ELF-1 (cell line): ENCODE data around the gene STAG1.
"Not testable (repeated sequence)": the region's sequence is repeated elsewhere in the genome, so short reads cannot be mapped to it uniquely, and the experiment has no call there.

ENCODE experiments used
- DNase-seq: peaks from one replicate; pipeline ENCODE4 v3.0.0-alpha.2; 2016; ENCODE audit warnings: low read depth, low spot score

STAG1 gene

DNA sequence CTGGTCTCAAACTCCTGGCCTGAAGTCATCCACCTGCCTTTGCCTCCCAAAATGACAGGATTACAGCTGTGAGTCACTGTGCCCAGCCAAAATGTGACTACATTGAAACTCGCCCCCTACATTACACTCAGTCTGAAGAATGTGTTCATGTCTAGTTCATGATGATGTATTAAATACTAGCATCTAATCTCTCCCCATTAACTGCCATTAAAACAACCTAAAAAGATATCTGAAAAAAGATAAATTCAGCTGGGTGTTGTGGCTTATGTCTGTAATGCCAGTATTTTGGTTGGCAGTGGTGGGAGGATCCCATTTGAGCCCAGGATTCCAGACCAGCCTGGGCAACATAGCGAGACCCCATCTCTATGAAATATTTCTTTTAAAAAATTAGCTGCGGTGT lies 342.6 kb downstream of the STAG1 start:
- DNase-seq = no peak

DNA sequence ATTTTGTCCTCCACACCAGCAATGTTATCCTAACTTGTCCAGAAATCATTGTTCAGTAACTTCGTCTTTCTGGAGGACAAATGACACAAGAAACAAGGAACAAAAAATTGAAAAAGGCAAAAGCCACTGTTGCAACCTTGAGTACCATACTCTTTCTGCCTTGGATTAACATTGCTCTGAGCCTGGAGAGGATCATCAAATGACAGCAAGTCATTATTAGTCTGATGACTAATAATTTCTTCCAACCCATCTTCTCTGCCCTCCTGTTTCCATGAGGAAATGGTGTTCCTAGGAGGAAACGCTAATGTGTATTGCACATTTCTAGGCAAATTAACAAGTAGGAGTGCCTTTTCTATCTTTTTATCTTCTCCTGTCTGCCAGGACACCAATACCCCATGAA lies 348.1 kb downstream of the STAG1 start:
- DNase-seq = no peak

DNA sequence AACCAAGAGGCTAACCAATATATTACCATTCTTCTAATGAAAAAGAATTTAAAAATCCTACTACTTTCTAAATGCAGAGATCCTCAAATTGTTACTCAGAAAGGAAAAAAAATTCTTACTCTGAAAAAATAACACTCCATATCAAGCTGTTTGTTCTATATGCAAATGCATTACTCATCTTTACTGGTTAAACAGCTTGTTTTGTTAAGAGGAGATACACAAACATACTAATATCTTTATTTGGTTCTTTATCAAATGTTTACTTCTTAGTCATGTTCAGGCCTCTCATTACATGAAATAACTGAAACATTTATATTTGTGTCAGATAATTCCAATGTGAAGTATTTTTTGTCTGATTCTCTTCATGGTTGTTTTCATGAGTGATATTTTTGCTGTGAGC lies 355.3 kb downstream of the STAG1 start:
- no peak for DNase-seq

DNA sequence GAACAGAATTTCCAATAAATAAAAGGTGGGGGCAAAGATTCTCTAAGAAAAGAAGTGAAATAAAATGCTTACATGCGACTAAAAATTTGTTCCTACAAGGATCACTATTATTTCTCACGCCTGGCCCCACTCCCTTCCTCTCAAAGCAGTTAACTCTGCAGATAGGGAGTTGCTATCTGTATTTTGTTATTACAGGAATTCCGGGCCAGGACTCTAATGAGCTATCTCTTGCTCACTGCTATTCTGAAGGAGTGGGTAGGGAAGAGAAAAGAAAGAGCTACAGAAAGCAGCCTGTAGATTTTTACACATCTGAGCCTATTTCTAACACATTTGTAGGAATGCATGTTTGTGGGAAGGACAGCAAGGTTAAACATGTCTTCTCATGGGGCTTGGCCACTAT lies 361.6 kb downstream of the STAG1 start:
- no peak for DNase-seq

DNA sequence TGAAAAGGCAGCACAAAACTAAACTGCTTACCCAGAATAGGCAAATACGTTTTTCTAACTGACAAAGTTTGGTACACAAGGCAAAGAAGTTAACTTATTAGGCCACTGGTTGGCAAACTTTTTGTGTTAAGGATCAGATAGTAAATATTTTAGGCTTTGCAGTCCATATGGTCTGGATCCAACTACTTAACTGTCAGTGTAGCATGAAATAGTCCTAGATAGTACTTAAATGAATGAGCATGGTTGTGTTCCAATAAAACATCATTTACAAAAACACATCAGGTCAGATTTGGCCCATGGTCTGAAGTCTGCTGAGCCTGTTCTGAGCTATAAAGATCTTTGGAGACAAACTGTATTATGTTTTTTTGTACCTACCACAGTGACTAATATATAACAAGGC lies 365.1 kb downstream of the STAG1 start:
- no peak for DNase-seq

DNA sequence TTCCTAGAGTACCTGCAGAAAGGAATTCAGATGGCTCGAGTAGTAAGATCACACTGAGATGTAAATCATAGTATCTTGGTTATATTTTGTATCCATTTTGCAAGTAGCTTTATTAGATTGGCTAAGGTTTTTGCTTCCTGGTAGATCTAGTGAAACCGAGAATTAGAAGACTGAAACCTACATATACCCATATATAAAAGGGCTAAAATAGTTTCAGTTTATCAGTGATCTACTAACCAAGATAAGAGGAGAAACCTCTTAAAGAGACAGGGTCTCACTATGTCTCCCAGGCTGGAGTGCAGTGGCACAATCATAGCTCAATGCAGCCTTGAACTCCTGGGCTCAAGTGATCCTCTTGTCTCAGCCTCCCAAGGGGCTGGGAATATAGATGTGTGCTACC lies 366.7 kb downstream of the STAG1 start:
- DNase-seq = no peak

DNA sequence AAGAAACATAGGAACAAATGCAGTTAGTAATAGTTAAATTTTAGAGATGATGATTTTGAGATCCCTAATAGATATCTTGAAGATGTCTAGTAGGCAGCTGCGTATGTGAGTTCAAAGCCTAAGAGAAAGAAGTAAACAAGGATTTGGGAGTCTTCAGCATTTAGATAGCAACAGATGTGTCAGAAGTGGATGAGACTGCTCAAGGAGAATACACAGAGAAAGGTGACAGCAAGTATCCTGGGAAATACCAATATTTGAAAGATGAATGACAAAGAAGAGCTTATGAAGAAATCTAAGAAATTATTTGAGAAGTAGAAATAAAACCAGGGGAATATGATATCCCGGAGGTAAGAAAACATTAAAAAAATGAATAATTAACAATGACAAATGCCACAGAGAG lies 371.1 kb downstream of the STAG1 start:
- DNase-seq = no peak

DNA sequence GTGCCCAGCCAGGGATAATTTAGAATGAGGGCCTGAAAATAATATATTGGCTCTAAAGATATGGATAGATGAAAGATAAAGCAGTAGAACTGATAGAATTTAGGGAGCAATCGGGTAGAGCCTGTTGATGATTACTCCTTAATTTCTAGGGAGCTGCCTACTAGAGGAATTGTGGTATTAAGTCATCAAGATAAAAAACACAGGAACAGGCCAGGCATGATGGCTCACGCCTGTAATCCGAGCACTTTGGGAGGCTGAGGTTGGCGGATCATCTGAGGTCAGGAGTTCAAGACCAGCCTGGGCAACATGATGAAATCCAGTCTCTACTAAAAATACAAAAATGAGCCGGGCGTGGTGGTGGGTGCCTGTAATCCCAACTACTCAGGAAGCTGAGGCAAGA lies 371.6 kb downstream of the STAG1 start:
- DNase-seq = no peak

DNA sequence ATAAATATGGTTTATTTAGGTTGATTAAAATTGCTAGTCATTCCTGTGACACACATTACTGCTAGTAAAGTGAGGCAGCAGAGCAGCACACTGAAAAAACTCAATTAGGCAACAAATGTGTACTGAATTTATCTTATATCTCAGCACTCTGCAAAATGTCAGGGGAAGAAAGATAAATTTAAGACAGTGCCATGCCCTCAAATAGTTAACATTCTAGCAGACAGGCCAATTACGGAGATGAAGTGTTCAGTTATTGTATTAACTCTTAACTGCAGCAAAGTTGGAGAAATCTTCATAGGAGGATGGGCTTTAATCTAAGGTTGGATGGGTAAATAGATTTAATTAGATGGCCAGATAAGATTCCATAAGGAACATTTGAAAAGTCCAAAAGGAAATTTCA lies 374.2 kb downstream of the STAG1 start:
- DNase-seq = no peak

DNA sequence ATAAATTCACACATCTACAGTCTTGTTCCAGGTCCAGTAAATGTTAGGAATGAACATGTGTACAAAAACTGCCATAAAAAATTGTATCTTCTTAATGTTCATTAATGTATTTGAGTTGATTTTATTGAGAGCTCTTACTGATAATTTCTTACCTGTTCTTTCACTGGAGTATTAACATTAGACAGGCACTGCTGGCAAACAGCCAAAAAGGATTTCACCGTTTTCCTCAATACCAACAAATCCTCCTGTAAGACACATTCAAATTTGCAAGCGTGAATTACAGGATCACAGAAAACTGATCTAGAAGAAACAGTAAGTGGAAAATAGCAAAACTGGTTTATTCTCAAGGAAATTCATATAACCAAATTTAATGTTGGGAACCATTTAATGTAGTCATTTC lies 374.7 kb downstream of the STAG1 start:
- no peak for DNase-seq

DNA sequence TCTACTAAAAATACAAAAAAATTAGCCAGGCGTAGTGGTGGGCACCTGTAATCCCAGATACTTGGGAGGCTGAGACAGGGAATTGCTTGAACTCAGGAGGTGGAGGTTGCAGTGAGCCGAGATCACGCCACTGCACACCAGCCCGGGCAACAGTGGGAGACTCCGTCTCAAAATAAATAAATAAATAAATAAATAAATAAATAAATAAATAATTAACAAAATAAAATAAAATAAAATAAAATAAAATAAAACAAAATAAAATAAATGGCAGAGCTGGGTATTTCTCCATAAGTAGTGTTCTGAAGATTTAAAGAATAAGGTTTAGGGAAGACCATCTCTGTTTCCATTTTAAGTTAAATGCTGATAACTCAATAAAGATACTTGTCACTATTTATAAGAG lies 376.4 kb downstream of the STAG1 start:
- DNase-seq = not testable (repeated sequence)

DNA sequence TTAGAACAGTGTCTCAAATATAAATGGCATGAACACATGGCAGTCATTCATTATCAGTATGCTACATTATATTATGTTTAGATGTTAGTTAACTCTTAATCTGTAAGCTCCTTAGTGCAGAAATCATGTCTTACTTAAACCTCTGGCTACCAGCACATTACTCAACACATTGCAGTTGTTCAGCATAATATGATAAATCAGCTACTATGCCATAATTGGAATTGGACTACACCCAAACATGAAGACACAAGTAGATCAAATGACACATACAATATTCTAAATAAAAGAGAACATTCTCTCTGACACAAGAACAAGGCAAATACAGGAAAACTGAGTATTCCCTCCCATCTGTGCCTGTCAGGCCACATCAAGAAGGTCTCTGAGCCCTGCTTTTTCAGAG lies 385.9 kb downstream of the STAG1 start:
- DNase-seq = no peak

DNA sequence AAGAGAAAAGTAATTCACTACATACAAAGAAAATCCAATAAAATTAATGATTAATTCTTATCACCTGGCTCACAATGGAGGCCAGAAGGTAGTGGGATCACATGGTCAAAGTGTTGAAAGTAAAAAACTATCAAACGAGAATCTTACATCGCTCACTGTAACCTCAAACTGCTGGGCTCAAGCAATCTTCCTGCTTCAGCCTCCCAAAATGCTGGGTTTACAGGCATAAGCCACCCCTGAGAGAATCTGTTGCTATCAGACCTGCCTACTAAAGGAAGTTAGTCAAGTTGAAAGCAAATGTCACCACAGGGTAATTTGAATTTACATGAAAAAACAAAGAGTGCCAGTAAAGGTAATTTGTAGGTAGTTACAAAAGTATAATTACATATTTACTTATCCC lies 398.7 kb downstream of the STAG1 start:
- no peak for DNase-seq

DNA sequence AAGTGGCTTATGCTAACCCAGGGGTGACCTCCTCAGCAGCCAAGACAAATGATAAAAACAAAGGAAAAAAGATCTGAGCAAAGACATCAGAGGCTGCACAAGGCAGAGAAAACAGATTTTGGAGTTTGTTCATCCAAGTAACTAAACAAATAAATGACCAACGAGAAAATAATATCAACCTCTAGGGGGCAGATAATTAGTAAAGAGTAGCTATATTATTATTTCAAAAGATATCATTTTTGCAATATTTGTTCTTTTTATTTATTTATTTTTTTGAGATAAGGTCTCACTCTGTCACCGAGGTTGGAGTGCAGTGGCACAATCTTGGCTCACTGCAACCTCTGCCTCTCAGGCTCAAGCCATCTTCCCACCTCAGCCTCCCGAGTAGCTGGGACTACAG lies 400.3 kb downstream of the STAG1 start:
- no peak for DNase-seq

DNA sequence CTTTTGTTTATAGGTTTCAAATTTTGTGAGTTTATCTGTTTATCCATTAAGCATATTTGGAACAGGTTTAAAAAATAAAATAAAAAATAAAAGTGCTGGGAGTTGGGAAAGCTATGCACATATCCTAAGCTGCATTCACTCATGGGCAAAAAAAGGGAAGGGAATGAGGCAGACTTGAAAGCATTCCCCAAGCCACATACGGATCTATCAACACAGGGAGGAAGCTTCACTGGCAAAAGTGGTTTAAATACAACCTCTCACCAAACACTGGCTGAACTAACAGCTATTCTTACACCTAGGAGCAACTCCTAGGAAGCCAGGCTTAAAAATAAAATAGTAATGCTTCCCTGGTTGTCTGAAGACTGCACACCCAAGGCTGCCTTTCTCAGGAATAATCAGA lies 400.8 kb downstream of the STAG1 start:
- DNase-seq = no peak

DNA sequence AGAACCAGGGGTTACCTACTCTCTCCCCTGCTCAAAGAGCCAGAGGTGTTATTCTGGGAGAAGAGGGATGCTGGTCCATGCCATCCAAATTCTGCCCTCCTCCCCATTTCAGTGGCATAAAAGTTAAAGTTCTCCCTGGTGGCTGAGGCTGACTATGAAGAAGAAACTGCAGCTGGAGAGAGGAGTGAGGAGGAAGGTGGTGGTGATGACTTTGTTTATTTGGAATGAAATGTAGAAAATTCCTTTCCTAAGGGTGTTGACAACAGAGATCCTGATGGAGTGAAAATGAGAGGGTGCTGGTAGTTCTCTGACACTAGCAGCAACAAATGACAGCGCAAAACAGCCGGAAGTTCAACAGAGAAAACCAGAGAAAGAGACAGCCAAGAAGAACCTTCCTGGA lies 401.6 kb downstream of the STAG1 start:
- DNase-seq = no peak

DNA sequence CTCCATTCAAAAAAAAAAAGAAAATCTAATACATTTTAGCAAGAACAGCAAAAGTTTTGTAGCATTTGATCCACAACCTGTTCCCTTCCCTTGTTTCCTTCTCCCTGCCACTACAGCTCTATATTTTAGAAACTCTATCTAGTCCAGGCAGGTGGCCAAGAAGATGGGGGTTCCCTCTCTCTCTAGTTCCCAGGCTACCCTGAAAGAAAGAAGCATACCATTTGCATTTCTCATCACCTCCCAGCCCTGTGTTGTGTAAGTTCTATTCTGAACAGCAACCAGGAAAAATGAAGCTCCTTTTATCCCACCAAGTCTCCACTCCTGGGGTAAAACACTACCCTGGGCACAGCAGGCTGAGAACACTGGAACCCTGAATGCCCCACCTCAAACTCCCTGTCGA lies 402.0 kb downstream of the STAG1 start:
- no peak for DNase-seq

DNA sequence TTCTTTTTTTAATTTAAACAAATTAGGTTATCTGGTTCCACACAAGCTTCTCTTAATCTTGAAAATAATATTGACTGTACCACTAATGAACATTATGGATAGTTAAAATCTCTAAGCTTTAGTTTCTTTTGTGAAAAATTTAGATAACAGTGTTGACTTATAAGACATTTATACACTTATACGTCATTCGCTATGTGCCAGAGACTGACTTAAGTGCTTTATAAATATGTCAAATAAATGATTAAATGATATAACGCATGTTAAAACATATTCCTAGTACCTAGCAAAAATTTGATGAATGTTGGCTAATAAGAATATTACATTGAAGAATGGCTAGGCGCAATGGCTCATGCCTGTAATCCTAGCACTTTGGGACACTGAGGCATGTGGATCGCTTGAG lies 405.7 kb downstream of the STAG1 start:
- DNase-seq = no peak

DNA sequence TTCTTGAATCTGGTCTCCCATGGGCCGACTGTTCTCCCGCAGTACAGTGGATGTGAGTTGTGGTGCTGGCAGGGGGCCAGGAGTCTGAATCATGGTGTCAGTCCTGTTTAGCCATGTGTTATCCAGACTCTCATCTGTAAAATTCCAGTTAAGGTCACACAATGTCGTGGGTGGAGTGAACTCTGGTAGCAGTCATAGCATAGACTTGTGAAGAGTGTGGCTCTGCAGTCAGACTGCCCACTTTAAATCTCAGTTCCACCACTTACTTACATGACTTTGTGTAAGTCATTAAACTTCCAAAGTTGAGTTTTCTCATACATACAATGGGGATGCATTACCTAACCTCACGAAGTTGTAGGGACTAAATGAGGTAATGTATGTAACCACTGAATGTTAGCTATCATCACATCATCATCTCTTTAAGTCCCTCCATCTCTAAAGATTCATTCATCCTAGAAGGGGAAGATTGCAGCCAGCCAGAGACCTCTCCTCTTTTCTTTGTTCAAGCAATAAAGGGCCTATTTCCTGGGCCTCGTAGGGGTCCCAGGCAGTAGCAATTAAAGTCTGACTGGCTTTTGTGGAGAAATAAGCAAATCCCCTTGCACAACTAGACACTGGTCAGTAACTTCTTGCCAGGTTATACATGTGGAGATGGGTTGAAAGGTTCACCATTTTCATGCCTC lies 408.2 kb downstream of the STAG1 start:
- no peak for DNase-seq

DNA sequence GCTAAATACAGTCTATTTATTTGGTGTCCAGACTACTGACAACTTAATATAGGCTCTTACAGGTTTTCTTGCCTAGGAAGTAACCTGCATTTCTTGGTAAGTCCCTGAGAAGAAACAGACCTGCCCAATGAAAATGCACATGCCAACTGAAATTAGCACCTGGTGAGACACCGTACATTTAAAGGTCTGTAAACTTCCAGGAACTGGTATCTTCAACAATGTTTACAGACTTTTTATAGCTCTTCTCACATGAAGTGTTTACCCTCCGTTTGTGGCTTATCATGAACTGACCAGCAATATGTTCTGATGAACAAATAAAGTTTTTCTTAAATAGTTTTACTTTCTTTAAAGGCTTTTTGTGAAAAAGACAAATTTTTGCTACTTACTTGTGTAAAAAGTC lies 408.7 kb downstream of the STAG1 start:
- DNase-seq = no peak

DNA sequence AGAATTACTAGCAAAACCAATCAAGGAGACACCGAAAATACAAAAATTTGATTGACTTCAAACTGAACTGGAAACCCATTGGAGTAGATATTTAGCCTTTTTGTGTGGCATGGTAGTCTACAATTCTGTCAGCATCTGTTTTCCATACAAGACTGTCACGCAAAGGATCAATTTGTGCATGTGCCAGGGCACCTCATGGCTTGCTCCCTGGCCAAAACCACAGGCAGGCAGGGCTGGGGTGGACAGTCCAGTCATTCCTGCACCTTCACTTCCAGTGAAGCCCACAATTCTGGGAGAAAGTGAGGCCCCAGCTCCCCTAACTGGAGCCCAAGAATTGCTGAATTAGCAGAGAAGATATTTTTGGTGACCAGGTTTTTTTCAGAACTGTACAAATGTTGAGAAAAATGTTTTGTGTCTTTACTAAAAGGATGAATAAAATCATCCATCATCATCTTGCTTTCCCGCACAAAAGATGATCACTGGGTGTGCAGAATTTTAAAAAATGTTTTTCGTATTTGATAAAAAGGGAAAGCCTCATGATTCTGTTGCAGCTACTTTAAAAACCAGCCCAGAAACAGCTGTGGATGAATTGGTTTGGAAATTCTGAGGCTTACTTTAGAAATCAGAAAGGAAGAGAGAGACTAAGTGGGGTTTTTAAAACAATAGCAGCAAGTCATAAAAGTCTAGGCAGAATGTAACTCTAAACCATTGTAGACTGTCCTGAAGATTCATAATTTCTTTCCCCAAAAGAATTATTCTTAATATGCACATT lies 415.7 kb downstream of the STAG1 start:
- no peak for DNase-seq

DNA sequence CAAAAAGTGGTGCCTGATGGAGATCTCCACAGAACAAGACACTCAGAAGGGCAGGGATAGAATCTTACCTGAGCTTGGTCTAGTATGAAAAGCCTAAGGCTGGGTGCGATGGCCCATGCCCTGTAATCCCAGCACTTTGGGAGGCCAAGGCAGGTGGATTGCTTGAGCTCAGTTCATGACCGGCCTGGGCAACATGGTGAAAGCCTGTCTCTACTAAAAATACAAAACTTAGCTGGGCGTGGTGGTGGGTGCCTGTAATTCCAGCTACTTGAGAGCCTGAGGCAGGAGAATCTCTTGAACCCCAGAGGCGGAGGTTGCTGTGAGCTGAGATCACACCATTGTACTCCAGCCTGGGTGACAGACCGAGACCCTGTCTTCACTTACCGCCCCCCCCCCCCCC lies 417.5 kb downstream of the STAG1 start:
- DNase-seq = not testable (repeated sequence)

DNA sequence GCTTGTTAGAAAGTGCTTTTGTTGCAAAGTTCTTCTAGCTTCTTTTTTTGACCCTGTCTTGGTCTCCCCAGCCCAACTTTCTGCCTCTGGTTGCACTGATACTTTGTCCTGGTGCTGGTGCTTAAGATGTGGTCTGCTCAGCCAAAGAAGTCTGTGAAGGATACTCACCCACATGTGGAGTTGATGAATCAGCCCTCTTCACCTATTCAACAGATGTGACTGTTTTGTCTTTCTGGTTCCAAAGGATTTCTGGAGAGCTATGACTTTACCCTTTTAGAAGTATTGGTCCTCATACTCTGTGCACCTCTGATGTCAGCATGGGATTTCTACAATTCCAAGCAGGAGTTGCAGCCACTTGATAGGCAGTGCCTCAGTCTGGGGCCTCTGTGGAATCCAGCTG lies 418.0 kb downstream of the STAG1 start:
- DNase-seq = no peak

DNA sequence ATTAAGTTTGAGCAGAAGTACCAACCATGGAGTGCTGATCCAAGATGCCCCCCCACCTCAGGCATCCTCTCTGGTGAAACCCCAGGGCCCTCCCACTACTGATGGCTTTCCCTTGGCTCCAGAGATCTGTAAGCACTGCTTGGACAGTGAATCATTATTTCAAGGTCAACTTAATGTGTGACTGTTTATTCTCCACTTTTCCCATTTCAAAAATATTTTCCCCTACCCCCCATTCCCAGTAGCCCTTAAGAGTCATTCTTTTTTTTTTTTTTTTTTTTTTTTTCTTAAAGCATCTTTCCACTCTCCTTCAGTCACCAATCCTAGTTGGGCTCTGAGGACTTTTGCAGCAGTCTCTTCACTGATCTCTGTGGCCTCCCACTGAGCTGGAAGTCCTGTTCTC lies 419.4 kb downstream of the STAG1 start:
- DNase-seq = no peak
